Right lobe of liver (tissue), 4 donors: ENCODE results near the gene KLHL1.

Experiments used
- CTCF ChIP-seq, 4 donors: fragments of 200-600 bp in 3 of 4; fragments of 450-650 bp in 1 of 4; IDR thresholded peaks; one replicate each; pipeline versions ENCODE4 v1.5.1 to v1.8.0; 2016 to 2022; ENCODE audit warnings: antibody characterized with exemption in 4 of 4, mild to moderate bottlenecking in 2 of 4
- POLR2A ChIP-seq: fragments of 450-650 bp; IDR thresholded peaks from one replicate; pipeline ENCODE4 v1.6.1; 2017; ENCODE audit warnings: antibody characterized with exemption, mild to moderate bottlenecking
- donor health status: DM: no; HTN: no; CAD: no.
- donor health status: DM: no; HTN: no; CAD: no.
- donor health status: DM: no; HTN: yes; CAD: no.

- TF ChIP-seq CTCF (IDR thresholded peaks at IDR 0.05) (no peak), POLR2A (no peak)
These were observed 160.7 kb downstream of the KLHL1 start for GRCh38 chr13:69947582-69947981.
